ENCODE data around the gene TSSK1B. TPM values are rescaled to one million over a fixed set of nuclear protein-coding genes. Genes with fewer than 3 reads are reported as not detected.
"Not testable (repeated sequence)": the region's sequence is repeated elsewhere in the genome, so short reads cannot be mapped to it uniquely, and the experiment has no call there.

TSSK1B gene
- polyA plus RNA-seq, result not detected

- no peak within 1 kb of the TSS for H3K27ac ChIP-seq (ENCODE audit: low read depth, low read length)
- WGBS, 3 donors, result 86 to 92% (median 90%) methylated on average over 3 of the region's 3 CpGs
Measured at GRCh38 chr5:113434889-113435288, at the start of gene TSSK1B. Gene TSSK1B (minus strand): TSS chr5:113434989. CDS start chr5:113434839, 150 bp downstream.

- no peak overlapping the region for H3K27ac ChIP-seq (ENCODE audit: low read depth, low read length)
- 70 to 74% (median 72%) methylated on average over 5 of the region's 5 CpGs for WGBS, 3 donors
Measured at GRCh38 chr5:113480243-113480642, 45.5 kb upstream of the TSSK1B start.

GRCh38 chr5:113478691-113479090, 43.9 kb upstream of the TSSK1B start:
- 61 to 90% (median 87%) methylated on average over 3 of the region's 3 CpGs for WGBS, 3 donors
- H3K27ac ChIP-seq (ENCODE audit: low read depth, low read length), result no peak overlapping the region

GRCh38 chr5:113474100-113474728, 39.4 kb upstream of the TSSK1B start:
- no peak overlapping the region for H3K27ac ChIP-seq (ENCODE audit: low read depth, low read length)
- WGBS, 3 donors, result 33 to 45% (median 38%) methylated on average over 5 of the region's 5 CpGs

GRCh38 chr5:113463032-113463431, 28.2 kb upstream of the TSSK1B start:
- H3K27ac ChIP-seq (ENCODE audit: low read depth, low read length), result no peak overlapping the region

GRCh38 chr5:113457106-113457505, 22.3 kb upstream of the TSSK1B start:
- 94 to 96% (median 94%) methylated on average over 19 to 21 of the region's 21 CpGs for WGBS, 3 donors
- H3K27ac ChIP-seq (ENCODE audit: low read depth, low read length), result not testable (repeated sequence)

GRCh38 chr5:113452941-113453340, 18.2 kb upstream of the TSSK1B start:
- WGBS, 3 donors, result 89 to 95% (median 95%) methylated on average over 6 of the region's 6 CpGs
- no peak overlapping the region for H3K27ac ChIP-seq (ENCODE audit: low read depth, low read length)

- WGBS, 3 donors, result 40 to 92% (median 63%) methylated on average over 2 of the region's 2 CpGs
- no peak overlapping the region for H3K27ac ChIP-seq (ENCODE audit: low read depth, low read length)
Measured at GRCh38 chr5:113451797-113452196, 17.0 kb upstream of the TSSK1B start.

GRCh38 chr5:113450929-113451328, 16.1 kb upstream of the TSSK1B start:
- no peak overlapping the region for H3K27ac ChIP-seq (ENCODE audit: low read depth, low read length)
- 24 to 42% (median 38%) methylated on average over 2 of the region's 2 CpGs for WGBS, 3 donors

GRCh38 chr5:113450462-113450861, 15.7 kb upstream of the TSSK1B start:
- no peak overlapping the region for H3K27ac ChIP-seq (ENCODE audit: low read depth, low read length)
- WGBS, 3 donors, result 56 to 70% (median 65%) methylated on average over 2 of the region's 2 CpGs

GRCh38 chr5:113448252-113448651, 13.5 kb upstream of the TSSK1B start:
- no peak overlapping the region for H3K27ac ChIP-seq (ENCODE audit: low read depth, low read length)
- WGBS, 3 donors, result 35 to 80% (median 69%) methylated on average over 3 of the region's 3 CpGs

- H3K27ac ChIP-seq (ENCODE audit: low read depth, low read length), result no peak overlapping the region
- 51 to 74% (median 56%) methylated on average over 4 of the region's 4 CpGs for WGBS, 3 donors
Measured at GRCh38 chr5:113447498-113448050, 12.8 kb upstream of the TSSK1B start.

- 69 to 77% (median 73%) methylated on average over 2 of the region's 2 CpGs for WGBS, 3 donors
Measured at GRCh38 chr5:113446358-113446927, 11.7 kb upstream of the TSSK1B start.

GRCh38 chr5:113437111-113437510, 2.3 kb upstream of the TSSK1B start:
- H3K27ac ChIP-seq (ENCODE audit: low read depth, low read length), result no peak overlapping the region
- WGBS, 3 donors, result 66 to 72% (median 71%) methylated on average over 1 of the region's 1 CpG

More at GRCh38 chr5:113446358-113446927, 11.7 kb upstream of the TSSK1B start:
- no peak overlapping the region for H3K27ac ChIP-seq (ENCODE audit: low read depth, low read length)

- WGBS, 3 donors, result 67 to 87% (median 73%) methylated on average over 4 of the region's 4 CpGs
- H3K27ac ChIP-seq (ENCODE audit: low read depth, low read length), result no peak overlapping the region
Measured at GRCh38 chr5:113435575-113435974, 786 bp upstream of the TSSK1B start.

GRCh38 chr5:113433862-113434612, 752 bp downstream of the TSSK1B start:
- H3K27ac ChIP-seq (ENCODE audit: low read depth, low read length), result no peak overlapping the region
- 96 to 98% (median 96%) methylated on average over 38 of the region's 38 CpGs for WGBS, 3 donors

- WGBS, 3 donors, result 94 to 97% (median 94%) methylated on average over 21 of the region's 21 CpGs
- no peak overlapping the region for H3K27ac ChIP-seq (ENCODE audit: low read depth, low read length)
Measured at GRCh38 chr5:113433071-113433470, 1.7 kb downstream of the TSSK1B start.

- 64 to 74% (median 70%) methylated on average over 3 of the region's 3 CpGs for WGBS, 3 donors
- no peak overlapping the region for H3K27ac ChIP-seq (ENCODE audit: low read depth, low read length)
Measured at GRCh38 chr5:113427871-113428574, 6.8 kb downstream of the TSSK1B start.

- H3K27ac ChIP-seq (ENCODE audit: low read depth, low read length), result no peak overlapping the region
- WGBS, 3 donors, result 73 to 87% (median 78%) methylated on average over 3 of the region's 3 CpGs
Measured at GRCh38 chr5:113425909-113426308, 8.9 kb downstream of the TSSK1B start.
